Sigmoid colon (tissue), 7 donors: ENCODE measurements around the gene SMAP1. TPM values are rescaled to one million over a fixed set of nuclear protein-coding genes. Genes with fewer than 3 reads are reported as not detected.

ENCODE experiments used
- DNase-seq: peaks from one replicate; pipeline ENCODE4 v3.0.0-alpha.2; 2019
- H3K27ac ChIP-seq, 4 donors: fragments of 200-600 bp; sonication (generic); one replicate each; pipeline ENCODE4 v1.5.1; 2016 to 2019; ENCODE audit warnings: mild to moderate bottlenecking in 1 of 4
- H3K27me3 ChIP-seq, 3 donors: fragments of 200-600 bp; sonication (generic); one replicate each; pipeline ENCODE4 v1.5.1; 2019; ENCODE audit warnings: mild to moderate bottlenecking in 1 of 3
- H3K36me3 ChIP-seq, 4 donors: fragments of 200-600 bp; sonication (generic); one replicate each; pipeline ENCODE4 v1.5.1; 2016 to 2019
- H3K4me1 ChIP-seq, 4 donors: fragments of 200-600 bp; sonication (generic); one replicate each; pipeline ENCODE4 v1.5.1; 2017 to 2019
- H3K4me3 ChIP-seq, 4 donors: fragments of 200-600 bp; sonication (generic); one replicate each; pipeline ENCODE4 v1.5.1; 2017 to 2019; ENCODE audit warnings: mild to moderate bottlenecking in 2 of 4, moderate library complexity in 1 of 4
- H3K9me3 ChIP-seq, 4 donors: fragments of 200-600 bp in 3 of 4; sonication (generic) in 3 of 4; one replicate each; pipeline versions ENCODE4 v1.5.1 to v1.6.1; 2013 to 2019
- EP300 ChIP-seq, 4 donors: sonication (generic); formaldehyde crosslinking; IDR thresholded peaks; one replicate each; pipeline ENCODE4 v1.6.1; 2017; ENCODE audit warnings: antibody characterized with exemption in 4 of 4
- POLR2A ChIP-seq, 2 donors: fragments of 450-650 bp; IDR thresholded peaks; one replicate each; pipeline ENCODE4 v1.6.1; 2016; ENCODE audit warnings: antibody characterized with exemption in 2 of 2, mild to moderate bottlenecking in 2 of 2, moderate library complexity in 2 of 2
- POLR2AphosphoS5 ChIP-seq, 4 donors: sonication (generic); formaldehyde crosslinking; IDR thresholded peaks; one replicate each; pipeline ENCODE4 v1.6.1; 2017; ENCODE audit warnings: antibody characterized with exemption in 4 of 4
- WGBS, 2 donors: extraction: QIAGEN DNeasy Blood & Tissue Kit; methylation state at CpG; one replicate each; pipeline ENCODE4 v1.1.7; 2013; 5-methylcytosine and 5-hydroxymethylcytosine counted together
- intact Hi-C: fragments of 100-400 bp; cut with DNase I; formaldehyde crosslinking; loops from one replicate; pipeline ENCODE4 v1.15.1; 2023
- polyA plus RNA-seq, 3 donors: library from polyadenylated mRNA; stranded (reverse); fragments of 200-250 nt; gene quantifications; one replicate each; pipeline ENCODE4 v1.2.3, GENCODE V29; 2013
- total RNA-seq, 4 donors: library from RNA; depleted of rRNA; stranded (reverse); fragments of >200 nt; gene quantifications; one replicate each; pipeline ENCODE4 v1.1.0, GENCODE V29; 2016
- TF ChIP-seq, protein P1 (sequence below), 4 experiments: fragments of 450-650 bp in 3 of 4; fragments of 200-600 bp in 1 of 4; IDR thresholded peaks; one replicate each; pipeline ENCODE4 v1.5.1; 2016 to 2019; ENCODE audit warnings: antibody characterized with exemption in 4 of 4, mild to moderate bottlenecking in 3 of 4, moderate library complexity in 2 of 4
- donor health status: healthy with polysubstance abuse.
- donor health status: Bipolar disorder and iron deficiency.
- donor health status: healthy.

The SMAP1 gene
- total and polyA plus RNA-seq, 7 donors, result 19.7 to 41.4 (median 26.7) TPM

DNA sequence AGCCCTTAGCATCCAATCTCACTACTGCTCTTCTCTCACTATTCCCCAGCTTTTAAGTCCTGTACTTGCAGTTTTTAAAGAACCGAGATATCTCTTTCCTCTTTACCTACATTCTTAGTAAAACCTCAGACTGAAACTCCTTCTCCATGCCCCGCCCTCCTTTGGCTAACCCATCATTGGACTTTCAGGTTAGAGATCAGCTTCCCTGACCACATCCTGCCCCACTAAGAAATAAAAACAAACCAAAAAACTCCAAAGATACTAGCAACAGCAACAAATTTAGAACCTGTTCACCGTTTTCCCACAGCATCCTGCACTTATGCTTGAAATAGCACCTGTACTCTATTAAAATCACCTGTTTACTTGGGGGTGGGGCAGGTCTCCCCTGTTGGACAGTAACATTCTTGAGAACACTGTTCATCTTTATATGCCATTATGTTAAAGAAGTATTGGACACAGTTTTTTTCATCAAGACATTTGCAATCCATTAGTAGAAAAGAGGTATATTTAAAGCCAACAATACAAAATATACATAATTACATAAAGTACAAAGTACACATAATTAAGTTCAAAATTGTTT is 16.3 kb upstream of the SMAP1 start:
- Histone ChIP-seq H3K36me3 (no peaks in the 10 kb centered on the region), H3K27ac (no peak overlapping the region), H3K4me3 (no peak overlapping the region), H3K4me1 (no peaks in the 10 kb centered on the region), H3K9me3 (no peaks in the 10 kb centered on the region), H3K27me3 (no peaks in the 10 kb centered on the region)
- intact Hi-C loops, result no loop called here
- TF ChIP-seq, protein P1, sequence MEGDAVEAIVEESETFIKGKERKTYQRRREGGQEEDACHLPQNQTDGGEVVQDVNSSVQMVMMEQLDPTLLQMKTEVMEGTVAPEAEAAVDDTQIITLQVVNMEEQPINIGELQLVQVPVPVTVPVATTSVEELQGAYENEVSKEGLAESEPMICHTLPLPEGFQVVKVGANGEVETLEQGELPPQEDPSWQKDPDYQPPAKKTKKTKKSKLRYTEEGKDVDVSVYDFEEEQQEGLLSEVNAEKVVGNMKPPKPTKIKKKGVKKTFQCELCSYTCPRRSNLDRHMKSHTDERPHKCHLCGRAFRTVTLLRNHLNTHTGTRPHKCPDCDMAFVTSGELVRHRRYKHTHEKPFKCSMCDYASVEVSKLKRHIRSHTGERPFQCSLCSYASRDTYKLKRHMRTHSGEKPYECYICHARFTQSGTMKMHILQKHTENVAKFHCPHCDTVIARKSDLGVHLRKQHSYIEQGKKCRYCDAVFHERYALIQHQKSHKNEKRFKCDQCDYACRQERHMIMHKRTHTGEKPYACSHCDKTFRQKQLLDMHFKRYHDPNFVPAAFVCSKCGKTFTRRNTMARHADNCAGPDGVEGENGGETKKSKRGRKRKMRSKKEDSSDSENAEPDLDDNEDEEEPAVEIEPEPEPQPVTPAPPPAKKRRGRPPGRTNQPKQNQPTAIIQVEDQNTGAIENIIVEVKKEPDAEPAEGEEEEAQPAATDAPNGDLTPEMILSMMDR (IDR thresholded peaks at IDR 0.05), result no peak
- TF ChIP-seq EP300 (IDR thresholded peaks at IDR 0.05), result no peak
- TF ChIP-seq POLR2AphosphoS5 (IDR thresholded peaks at IDR 0.05), result no peak
- TF ChIP-seq POLR2A (IDR thresholded peaks at IDR 0.05), result no peak
- 56 to 71% methylated on average over 3 of the region's 3 CpGs for WGBS, 2 donors
- no peak for DNase-seq

DNA sequence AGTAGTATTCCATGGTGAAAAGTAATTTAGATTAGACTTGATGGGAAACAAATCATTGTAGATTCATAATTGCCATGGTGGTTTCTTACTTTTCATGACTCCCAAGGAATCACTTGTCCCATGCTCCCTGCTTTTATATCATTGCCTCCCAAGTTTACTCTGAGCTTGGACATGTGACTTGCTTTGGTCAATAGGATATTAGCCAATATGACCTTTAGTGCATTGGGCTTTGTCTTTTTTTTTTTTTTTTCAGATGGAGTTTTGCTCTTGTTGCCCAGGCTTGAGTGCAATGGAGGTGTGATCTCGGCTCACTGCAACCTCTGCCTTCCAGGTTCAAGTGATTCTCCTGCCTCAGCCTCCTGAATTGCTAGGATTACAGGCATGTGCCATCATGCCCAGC is 15.5 kb upstream of the SMAP1 start:
- no peak for DNase-seq
- no peaks in the 10 kb centered on the region for H3K4me1 ChIP-seq
- no peak overlapping the region for H3K27ac ChIP-seq
- H3K36me3 ChIP-seq, result no peaks in the 10 kb centered on the region
- H3K9me3 ChIP-seq, result no peaks in the 10 kb centered on the region
- H3K4me3 ChIP-seq, result no peak overlapping the region
- 94 to 97% methylated on average over 1 of the region's 1 CpG for WGBS, 2 donors
- TF ChIP-seq EP300 (IDR thresholded peaks at IDR 0.05), result no peak
- TF ChIP-seq POLR2A (IDR thresholded peaks at IDR 0.05), result no peak
- TF ChIP-seq, protein P1 (IDR thresholded peaks at IDR 0.05), result no peak
- TF ChIP-seq POLR2AphosphoS5 (IDR thresholded peaks at IDR 0.05), result no peak
- H3K27me3 ChIP-seq, result no peaks in the 10 kb centered on the region
- intact Hi-C loops, result no loop called here

DNA sequence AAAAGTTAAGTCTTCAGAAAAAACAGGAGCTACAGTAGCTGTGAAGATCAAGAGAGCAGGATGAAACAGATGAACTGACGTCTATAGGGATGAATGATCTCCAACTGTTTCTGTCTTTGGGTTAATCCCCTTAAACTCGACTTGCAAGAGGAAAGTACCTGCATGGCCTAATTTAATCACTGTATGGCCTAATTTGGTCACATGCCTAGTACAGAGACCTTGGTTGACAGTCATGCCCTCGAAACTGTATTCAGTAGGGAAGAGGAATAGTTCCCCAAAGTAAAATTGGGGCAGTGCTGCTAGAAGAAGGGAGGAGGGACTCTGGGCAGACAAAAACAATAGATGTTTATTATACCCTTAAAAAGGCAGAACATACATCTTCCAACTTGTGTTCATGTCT is 10.0 kb upstream of the SMAP1 start:
- WGBS, 2 donors, result 80 to 81% methylated on average over 3 of the region's 3 CpGs
- no peak overlapping the region for H3K4me3 ChIP-seq
- no peaks in the 10 kb centered on the region for H3K4me1 ChIP-seq
- no peaks in the 10 kb centered on the region for H3K27me3 ChIP-seq
- H3K36me3 ChIP-seq, result no peaks in the 10 kb centered on the region
- intact Hi-C loops, result no loop called here
- no peak overlapping the region for H3K27ac ChIP-seq
- H3K9me3 ChIP-seq, result no peaks in the 10 kb centered on the region
- no peak for DNase-seq
- TF ChIP-seq EP300 (IDR thresholded peaks at IDR 0.05) (no peak), POLR2AphosphoS5 (IDR thresholded peaks at IDR 0.05) (no peak), POLR2A (IDR thresholded peaks at IDR 0.05) (no peak)
- TF ChIP-seq, protein P1 (IDR thresholded peaks at IDR 0.05), result no peak

DNA sequence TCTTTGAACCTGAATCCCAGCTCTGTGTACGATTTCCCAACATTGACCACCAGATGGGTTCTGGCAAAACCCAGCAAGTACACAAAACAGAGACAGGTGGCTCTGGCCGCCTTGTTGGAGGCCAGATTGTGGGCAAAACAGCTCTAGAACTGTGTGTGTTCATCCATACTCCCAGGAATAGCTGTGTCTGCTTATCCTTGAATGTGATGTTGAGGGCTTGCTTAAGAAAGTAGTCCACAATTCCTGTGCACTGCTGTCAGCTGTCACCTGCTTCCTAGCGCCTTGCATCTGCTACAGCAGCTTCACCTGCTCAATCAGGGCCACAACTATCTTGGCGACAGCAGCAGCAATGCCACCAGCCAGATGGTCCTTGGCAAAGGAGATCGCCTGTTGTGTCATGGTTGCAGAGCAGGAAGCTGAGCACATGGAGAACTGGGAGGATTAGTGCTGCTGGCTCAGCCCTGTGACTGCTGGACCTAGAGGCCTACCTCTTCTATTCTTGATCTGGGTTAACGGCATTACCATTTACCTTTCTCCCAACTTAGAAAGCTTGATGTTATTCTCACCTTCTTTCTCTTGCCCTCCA is 3.7 kb upstream of the SMAP1 start:
- 91 to 93% methylated on average over 6 of the region's 6 CpGs for WGBS, 2 donors
- DNase-seq, result no peak
- H3K36me3 ChIP-seq, result no peaks in the 10 kb centered on the region

More for the DNA sequence above, 3.7 kb upstream of the SMAP1 start:
- TF ChIP-seq POLR2AphosphoS5 (IDR thresholded peaks at IDR 0.05) (no peak), EP300 (IDR thresholded peaks at IDR 0.05) (no peak), POLR2A (IDR thresholded peaks at IDR 0.05) (no peak)
- TF ChIP-seq, protein P1 (IDR thresholded peaks at IDR 0.05), result no peak
- intact Hi-C loops, result no loop called here
- H3K27me3 ChIP-seq, result no peaks in the 10 kb centered on the region
- no peaks in the 10 kb centered on the region for H3K9me3 ChIP-seq
- H3K4me1 ChIP-seq, result peaks cover 0 to 12% (median 6%) of the 10 kb centered on the region in 4 donors
- no peak overlapping the region for H3K27ac ChIP-seq
- no peak overlapping the region for H3K4me3 ChIP-seq
